Hematopoietic multipotent progenitor cell treated with erythropoietin and hydrocortisone succinate and interleukin-3 and kit ligand, for 17 days (in vitro differentiated cells): ENCODE data around the gene TBC1D19.
"Not testable (repeated sequence)": the region's sequence is repeated elsewhere in the genome, so short reads cannot be mapped to it uniquely, and the experiment has no call there.

Source experiments
- DNase-seq: peaks from one replicate; pipeline ENCODE4 v3.0.0-alpha.2; 2015; ENCODE audit warnings: low spot score

TBC1D19 gene

DNA sequence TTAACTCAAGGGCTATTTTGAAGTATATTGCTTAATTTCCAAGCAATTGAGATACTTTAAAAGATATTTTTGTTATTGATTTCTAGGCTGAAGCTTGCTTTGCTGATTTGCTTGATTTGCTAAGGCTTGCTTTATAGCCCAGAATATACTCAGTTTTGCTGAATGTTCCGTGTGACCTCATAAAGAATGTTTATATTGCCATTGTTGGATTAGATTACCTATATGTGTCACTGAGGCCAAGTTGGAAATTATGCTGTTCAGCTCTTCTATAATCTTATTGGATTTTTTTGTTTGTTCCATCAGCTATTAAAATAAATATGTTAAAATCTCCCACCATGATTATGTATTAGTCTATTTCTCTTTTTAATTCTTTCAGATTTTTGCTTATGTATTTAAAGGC lies 13.0 kb downstream of the TBC1D19 start:
- DNase-seq: no peak

DNA sequence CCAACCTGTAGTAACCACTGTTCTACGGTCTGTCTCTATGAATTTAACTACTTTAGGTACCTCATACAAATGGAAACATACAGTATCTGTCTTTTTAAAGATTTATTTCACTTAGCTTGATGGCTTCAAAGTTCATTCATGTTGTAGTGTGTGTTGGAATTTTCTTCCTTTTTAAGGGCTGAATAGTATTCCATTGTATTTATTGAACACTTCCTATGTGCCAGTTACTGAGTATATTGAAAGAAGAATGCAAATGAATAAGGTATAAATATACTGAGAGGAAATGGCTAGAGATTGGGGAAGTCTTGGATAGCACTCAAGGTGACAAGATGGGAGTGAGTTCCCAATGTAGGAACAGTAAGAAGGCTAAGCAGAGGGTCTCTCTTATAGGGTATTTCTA lies 17.3 kb downstream of the TBC1D19 start:
- no peak for DNase-seq

DNA sequence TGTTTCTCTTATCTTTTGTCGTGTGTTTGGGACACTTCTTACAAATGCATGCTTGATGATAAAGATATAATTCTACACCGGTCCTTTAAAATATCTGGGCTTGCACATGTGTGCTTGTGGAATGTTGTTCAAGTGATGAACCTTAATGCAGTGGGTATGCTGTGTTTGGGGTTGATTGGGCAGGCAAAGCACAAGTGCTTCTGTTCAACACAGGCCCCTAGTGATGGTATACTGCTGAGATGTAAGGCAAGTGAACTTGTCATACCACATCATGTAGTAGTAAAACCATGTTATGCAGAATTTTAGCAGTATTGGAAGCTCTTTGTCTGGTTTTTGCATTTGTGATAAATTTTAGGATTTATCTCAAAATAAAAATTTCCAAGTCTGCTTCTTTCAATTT lies 23.9 kb downstream of the TBC1D19 start:
- no peak for DNase-seq

DNA sequence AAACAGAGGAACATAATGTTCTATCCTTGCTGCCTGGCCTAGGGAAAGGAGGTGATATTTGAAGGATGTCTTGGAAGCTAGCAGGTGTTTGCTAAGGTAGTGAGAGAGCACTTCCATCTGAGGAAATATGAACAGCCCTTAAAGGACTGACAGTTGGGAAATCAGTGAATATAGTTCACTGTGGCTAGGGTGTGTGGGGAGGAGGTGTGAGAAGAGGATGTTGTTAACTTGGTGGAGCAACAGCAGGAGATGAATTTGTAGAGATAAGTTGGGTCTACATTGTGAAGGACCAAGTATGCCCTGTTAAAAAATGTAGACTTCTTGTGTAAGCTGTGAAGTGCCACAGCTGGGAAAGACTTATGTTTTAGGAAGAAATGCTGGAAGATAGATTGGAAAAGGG lies 25.5 kb downstream of the TBC1D19 start:
- no peak for DNase-seq

DNA sequence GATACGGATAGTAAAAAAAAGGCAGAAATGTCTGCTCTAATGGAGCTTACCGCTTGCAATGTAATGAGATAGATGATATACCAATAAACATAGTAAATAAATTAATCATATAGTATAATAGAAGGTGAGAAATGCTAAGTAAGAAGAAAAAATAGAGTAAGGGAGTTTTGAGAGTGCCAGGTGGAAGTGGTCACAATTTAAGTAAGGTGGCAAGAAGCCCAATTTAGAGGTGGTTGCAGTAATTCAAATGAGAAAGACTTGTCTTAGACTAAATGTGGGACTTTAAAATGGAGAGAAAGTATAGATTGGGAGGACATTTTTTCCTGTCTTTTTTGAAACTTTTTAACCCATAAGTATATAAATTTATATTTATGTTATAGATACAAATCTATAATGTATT lies 26.0 kb downstream of the TBC1D19 start:
- DNase-seq: no peak

DNA sequence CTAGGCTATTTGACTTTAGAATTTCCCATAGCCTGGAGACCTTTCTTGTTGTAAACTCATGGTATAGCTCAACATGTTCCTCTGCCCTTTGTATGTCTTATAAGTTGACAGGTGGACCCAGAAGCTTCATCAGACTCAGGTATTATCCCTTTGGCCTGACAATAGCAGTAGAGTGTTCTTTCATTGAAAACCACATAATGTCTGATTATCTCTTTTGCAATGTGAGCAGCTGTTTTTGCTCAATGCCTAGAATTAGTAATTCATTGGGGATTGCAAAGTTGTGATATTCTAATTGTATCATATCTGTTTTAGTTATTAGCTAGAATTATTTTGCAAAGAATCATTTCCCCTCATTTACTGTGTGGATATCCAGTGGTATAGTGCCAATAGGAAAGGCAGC lies 27.5 kb downstream of the TBC1D19 start:
- DNase-seq: no peak

DNA sequence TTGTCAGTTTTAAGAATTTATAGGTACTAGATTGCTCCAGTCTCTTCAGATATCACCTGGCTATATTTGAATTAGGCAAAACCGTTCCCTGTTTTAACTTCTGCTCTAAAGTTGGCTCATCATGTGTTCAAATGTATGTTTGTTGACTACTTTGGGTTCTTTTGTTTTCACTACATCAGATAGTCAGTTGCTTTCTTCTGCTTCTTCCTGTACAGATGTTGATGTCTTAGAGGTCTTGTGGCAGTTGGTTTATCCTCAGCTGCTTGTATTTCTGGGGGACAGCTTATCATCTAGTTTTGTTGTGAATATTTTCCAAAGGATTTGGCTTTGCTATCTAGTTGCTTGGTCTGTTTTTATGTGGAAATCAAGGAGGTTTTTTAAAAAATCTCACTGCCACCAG lies 28.0 kb downstream of the TBC1D19 start:
- DNase-seq: no peak

DNA sequence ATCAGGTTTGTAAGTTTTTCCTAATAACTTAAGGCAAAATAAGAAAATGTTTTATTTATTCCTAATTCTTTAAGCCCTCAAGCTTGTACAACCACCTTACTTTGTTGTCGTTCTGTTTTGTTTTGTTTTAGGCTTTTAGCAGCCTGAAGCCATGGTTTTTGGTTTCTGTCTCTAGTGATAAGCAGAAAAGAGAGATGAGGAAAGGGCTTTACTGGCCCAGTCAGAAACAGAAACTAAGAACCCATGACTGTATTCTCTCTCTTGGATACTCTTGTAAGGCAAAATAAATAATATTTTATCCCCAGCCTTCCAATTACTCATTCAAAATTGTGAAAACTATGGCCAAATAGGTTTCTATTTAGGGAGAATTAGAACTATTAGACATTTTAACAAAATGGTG lies 29.4 kb downstream of the TBC1D19 start:
- DNase-seq: no peak

DNA sequence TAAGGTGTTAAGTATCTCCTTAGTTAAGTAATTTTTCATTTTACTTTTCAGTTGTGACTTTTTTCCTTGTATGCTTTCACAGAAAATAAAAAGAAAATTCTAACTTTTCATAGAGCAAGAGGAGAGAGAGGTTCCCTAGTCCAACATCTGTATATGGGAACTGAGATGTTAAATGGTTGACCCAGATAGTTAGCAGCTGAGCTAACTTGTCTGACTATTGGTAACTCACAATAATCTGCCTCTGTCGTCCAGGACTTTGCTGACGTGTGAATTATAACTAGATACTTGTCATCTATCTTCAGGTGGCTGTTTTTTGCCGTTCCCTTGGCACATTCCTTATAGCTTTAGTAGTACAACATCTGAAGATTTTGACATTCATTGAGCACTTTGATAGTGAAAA lies 29.9 kb downstream of the TBC1D19 start:
- DNase-seq: no peak

DNA sequence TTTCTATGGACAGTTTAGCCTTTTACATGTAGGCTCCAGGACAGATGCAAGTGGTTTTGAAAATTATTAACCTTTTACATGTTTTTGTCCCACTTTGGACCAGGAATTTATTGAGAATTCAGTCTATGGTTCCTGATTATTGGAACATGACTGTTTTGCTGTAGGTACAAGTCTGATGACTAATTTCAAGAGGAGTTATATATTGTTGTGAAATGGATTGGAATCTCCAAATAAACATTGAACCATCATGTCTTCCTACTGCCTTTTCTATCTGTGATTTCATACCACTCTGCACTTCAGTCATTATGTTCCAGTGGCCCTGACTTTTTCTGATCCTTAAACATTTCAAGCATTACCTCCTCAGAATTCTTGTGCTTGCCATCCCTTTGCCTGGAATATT lies 35.9 kb downstream of the TBC1D19 start:
- no peak for DNase-seq

DNA sequence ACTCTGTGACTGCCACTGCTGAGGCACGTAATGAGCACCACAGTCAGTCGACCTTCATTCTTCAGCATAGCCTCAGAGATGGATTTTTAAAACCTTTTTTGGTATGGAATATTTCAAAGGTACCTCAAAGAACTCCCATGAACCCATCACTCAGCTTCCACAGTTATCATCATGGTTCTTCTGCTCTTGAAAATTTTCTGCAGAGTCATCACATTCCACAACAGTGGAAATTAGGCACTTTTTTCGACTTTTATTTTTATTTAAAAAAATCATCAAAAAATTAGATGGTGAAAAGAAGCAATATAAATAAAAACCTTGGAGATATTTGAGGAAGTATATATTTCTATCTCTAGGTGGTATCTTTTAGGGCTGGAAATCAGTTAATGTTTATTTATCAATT lies 37.5 kb downstream of the TBC1D19 start:
- DNase-seq: no peak

DNA sequence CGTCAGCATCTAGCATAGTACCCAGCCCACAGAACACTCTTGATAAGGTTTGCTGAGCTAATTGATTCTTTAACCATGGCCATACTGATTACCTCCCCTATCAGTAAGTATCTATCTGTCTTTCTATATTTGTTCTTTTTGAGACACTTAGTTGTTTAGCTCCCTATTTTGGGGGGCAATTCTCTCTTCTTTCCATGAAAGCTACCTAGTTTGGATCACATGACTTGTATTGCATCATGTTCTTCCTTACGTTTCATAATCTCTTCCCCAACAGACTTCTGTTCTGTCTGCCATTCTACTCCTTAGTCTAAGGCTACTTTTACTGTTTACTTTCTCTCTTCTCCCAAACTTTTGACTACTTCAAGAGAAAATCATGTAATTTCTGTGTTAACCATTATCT lies 39.0 kb downstream of the TBC1D19 start:
- no peak for DNase-seq

DNA sequence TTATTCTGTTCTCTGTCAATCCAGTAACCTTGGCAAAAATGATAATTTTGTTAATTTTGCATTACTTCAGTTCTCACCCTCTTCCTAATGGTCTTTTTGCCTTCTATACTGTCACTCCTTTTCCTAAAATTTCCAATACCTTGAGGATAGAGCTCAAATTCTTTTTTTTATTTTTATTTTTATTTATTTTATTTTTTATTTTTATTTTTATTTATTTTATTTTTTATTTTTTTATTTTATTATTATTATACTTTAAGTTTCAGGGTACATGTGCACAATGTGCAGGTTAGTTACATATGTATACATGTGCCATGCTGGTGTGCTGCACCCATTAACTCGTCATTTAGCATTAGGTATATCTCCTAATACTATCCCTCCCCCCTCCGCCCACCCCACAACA lies 42.8 kb downstream of the TBC1D19 start:
- DNase-seq: not testable (repeated sequence)

DNA sequence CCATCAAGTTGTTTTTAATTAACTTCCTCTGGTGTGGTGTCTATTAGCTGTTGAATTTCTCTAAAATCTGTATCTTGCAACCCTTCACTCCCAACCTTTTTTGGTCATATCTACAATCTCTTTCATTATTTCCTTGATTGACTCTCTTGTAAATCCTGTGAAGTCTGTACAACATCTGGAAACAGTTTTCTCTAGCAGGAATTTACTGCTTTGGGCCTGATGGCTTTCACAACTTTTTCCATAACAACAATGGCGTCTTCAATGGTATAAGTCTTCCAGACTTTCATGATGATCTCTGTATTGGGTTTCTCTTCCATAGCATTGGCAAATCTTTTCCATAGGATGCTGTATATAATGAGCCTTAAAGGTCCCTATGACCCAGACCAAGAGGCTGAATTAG lies 49.0 kb downstream of the TBC1D19 start:
- no peak for DNase-seq

DNA sequence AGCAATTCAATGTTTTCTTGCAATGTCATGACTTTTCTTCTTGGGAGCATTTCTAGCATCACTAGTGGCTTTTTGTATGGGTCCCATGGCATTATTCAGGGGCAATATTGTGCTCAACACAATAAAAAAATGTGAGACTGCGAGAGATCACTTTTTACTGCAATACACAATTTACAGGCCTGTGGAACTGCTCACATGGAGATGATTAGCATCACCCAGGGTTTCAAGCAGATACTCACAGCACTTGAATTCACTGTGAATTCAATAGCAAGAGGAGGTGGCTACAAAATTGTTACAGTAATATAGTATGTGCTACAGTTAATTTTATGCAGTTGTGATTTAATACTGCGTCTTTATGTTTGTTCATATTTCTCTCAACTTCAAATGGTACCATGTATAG lies 50.4 kb downstream of the TBC1D19 start:
- no peak for DNase-seq

DNA sequence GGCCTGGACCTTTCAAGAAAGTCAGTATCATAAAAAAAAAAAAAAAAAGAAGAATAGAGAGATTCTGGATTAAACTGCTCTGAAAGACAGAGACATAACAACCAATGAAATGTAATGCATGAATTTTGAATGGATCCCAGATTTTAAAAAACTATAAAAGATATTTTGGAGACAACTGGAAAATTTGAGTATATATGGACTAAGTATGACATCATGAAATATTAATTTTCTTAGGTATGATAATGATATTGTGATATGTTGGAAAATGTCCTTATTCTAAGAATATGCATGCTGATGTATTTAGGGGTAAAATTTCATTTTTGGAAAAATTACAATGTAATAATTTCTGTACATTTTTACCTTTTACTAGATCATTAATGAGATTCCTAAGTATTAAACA lies 52.6 kb downstream of the TBC1D19 start:
- no peak for DNase-seq

DNA sequence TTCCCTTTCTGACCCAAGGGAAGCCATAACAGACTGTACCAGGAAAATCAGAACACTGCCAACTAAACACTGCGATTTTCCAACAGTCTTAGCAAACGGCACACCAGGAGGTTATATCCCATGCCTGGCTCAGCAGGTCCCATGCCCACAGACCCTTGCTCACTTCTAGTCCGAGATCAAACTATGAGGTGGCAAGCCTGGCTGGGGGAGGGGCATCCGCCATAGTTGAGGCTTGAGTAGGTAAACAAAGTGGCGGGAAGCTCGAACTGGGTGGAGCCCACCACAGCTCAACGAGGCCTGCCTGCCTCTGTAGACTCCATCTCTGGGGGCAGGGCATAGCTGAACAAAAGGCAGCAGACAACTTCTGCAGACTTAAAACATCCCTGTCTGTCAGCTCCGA lies 56.8 kb downstream of the TBC1D19 start:
- DNase-seq: not testable (repeated sequence)

DNA sequence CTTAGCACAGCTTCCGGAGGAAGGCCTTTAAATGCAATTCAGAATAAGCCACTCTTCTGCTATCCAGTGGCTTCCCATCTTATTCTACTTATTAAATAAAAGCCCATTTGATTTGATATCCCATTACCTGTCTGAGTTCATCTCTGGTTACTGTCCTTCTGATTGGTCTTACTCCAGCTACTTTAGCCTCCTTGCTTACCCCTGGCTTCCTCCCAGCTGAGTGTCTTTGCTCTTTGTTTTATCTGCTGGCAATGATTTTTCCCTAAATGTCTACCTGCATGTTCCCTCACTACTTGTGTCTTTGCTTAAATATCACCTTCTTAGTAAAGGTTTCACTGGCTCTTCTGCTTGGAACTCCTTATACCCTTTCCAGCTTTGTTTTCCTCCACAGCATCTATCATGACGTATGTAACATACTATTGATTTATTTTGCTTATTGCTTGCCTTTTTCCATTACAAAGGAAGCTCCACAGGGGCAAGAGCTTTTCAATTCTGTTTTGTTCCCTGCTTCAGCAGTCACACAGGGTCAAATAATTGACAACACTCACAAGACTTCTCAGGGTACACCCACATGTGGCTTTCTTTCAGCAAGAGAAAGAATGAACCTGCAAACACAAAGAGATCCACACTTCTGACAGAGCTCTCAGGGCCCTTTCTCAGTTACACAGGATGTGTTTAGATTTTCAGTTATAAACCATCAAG lies 63.8 kb downstream of the TBC1D19 start:
- DNase-seq: no peak

DNA sequence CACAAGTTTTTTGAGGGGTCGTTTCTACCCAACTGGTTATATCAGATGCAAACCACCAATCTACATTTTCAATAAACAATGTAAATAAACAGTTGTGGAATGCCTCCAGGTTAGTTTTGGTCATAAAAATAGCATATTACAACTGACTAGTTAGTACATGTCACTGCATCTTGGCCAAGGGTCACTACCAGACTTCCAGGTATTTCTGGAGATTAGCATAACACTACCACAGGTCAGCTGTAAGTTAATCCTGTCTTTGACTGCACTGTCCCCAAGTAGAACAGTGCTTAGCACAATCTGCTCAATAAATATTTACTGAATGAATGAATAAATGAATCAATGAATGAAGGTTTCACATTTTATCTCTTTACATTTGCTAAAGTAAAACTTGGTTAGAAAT lies 64.4 kb downstream of the TBC1D19 start:
- no peak for DNase-seq

DNA sequence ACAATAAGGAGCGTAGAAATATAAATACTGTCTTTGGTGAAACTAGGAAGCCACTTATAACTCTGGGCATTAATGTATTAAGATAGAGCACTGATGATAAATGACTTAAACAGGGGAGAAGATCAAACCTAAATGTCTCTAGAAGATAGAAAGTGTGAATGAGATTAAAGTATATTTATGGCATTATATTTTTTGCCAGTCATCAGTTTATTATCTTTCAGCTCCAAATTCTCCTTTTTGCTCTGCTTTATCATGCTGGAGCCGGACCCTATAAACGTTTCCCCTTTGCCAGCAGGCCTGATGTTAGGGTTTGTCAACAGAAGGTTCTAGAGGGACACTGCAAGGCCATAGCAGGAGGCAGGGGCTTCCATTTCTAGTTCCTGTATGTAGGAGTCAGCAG lies 76.4 kb downstream of the TBC1D19 start:
- DNase-seq: no peak

DNA sequence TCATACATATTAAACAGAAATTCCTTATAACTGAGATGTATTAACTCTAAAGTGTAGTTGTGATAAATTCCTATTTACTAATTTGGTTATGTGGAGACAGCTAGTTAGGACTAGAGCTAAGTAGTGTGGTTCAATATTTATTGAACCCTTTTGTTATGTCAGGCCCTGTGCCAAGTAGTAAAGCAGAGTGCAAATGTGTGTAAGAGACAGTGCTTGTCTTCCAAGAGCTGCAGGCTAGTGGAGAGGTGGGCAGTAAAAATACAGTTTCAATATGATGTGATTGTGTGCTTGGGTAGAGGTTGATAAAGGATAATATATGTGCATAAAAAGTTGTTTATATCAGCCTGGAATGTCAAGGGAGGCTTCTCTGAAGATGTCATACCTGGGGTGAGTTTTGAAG lies 80.0 kb downstream of the TBC1D19 start:
- DNase-seq: no peak

DNA sequence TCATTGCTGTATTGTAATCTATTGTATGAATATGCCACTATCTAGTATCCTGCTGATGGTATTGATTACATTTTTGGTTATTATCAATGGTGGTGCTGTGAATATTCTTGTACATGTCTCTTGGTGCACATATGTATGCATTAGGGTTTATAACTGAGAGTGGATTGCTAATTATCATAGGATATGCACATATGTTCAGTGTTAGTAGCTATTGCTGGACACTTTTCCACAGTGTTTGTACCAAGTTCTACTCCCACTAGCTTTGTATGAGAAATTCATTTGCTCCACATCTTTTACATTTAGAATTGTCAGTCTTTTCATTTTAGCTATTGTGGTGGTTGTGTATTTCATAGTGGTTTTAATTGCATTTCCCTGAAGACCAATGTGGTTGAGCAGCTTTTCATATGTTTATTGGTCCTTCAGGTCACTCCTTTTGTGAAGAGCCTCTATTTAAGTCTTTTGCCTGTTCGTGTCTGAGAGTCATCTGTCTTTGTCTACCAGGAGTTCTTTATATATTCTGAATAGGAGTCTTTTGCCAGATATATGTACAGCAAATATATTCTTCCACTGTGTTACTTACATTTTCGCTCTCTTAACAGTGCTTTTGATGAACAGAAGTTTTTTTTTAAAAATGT lies 87.1 kb downstream of the TBC1D19 start:
- DNase-seq: no peak

DNA sequence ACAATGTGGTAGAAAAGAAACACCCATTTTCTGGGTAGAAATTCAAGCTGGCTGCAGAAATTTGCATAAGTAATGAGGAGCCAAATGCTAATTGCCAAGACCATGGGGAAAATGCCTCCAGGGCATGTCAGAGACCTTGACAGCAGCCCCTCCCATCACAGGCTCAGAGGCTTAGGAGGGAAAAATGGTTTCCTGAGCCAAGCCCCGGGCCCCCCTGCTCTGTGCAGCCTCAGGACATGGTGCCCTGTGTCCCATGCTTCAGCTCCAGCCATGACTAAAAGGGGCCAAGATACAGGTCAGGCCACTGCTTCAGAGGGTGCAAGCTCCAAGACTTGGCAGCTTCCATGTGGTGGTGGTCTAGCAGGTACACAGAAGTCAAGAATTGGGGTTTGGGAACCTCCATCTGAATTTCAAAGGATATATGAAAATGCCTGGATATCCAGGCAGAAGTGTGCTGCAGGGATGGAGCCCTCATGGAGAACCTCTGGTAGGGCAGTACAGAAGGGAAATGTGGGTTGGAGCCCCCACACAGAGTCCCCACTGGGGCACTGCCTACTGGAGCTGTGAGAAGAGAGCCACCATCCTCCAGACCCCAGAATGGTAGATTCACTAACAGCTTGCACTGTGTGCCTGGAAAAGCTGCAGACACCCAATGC lies 95.3 kb downstream of the TBC1D19 start:
- not testable (repeated sequence) for DNase-seq

DNA sequence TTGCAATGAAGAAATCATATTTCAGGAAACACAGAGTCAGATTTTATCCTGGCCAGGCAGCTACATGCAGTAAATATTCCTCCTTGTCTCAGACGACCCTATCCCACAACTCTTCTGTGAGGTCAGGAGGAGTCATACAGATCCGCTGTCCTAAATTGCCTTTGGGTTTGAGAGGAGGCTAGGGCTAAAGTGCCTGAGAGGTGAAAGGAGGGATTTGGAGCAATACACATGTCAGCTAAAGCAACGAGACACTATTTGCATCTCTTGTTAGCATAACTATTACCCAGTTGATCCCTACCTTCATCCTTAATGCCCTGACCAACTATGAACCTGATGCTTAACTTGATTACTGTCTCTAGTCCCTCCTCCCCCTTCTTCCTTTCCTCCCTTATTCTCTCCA lies 98.6 kb downstream of the TBC1D19 start:
- no peak for DNase-seq
